GM18508 (cell line): ENCODE measurements around the gene CCDC88A.
"Not testable (repeated sequence)": the region's sequence is repeated elsewhere in the genome, so short reads cannot be mapped to it uniquely, and the experiment has no call there.

Source experiments
- ATAC-seq: cut with Tn5 transposase; IDR thresholded peaks from one replicate; pipeline ENCODE4 v1.9.1; 2021; ENCODE audit warnings: moderate number of reproducible peaks; ENCODE audit not compliant: insufficient read depth, unreplicated experiment

The CCDC88A gene, protein sequence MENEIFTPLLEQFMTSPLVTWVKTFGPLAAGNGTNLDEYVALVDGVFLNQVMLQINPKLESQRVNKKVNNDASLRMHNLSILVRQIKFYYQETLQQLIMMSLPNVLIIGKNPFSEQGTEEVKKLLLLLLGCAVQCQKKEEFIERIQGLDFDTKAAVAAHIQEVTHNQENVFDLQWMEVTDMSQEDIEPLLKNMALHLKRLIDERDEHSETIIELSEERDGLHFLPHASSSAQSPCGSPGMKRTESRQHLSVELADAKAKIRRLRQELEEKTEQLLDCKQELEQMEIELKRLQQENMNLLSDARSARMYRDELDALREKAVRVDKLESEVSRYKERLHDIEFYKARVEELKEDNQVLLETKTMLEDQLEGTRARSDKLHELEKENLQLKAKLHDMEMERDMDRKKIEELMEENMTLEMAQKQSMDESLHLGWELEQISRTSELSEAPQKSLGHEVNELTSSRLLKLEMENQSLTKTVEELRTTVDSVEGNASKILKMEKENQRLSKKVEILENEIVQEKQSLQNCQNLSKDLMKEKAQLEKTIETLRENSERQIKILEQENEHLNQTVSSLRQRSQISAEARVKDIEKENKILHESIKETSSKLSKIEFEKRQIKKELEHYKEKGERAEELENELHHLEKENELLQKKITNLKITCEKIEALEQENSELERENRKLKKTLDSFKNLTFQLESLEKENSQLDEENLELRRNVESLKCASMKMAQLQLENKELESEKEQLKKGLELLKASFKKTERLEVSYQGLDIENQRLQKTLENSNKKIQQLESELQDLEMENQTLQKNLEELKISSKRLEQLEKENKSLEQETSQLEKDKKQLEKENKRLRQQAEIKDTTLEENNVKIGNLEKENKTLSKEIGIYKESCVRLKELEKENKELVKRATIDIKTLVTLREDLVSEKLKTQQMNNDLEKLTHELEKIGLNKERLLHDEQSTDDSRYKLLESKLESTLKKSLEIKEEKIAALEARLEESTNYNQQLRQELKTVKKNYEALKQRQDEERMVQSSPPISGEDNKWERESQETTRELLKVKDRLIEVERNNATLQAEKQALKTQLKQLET (N-terminal part only)

DNA sequence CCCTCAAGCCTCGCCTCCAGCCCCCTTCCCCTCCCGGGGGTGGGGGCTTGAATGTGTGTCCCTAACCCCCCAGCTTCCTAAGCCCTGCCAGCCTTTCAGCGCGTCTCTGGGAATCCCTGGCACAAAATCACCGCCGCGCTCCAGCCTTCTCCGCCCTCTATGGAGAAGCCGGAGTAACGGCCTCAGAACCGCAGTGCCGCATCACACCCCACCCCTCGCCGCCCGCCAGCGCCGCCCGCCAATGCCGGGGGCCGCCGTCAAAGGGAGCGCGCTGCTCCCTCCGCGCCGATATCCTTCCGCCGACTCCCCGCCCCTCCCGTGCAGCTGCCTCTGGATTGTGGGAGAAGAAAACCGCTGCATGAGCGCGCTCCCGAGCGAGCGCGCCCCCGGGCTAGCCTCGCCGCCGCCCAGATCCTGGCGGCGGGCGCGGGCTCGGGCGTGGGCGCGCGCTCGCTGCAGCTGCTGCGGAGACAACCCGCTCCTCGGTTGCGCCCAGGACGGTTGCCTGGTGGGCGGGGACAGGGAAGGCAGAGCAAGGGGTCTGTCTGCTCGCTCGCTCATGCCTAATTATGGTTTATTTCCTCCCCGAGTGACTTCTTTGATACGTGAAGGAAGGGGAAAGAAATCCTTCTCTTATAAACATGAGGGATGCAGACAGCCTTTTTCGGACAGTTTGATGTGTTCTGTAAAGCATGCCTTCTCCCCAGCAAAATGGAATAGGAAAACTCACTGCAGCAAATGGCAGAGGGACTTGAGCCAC is at the start of gene CCDC88A:
CCDC88A (minus strand) TSS at position 178 of the 760 bp plus-strand sequence. CDS start 777 bp downstream, outside the sequence.
- ATAC-seq = peak; percentile 38

DNA sequence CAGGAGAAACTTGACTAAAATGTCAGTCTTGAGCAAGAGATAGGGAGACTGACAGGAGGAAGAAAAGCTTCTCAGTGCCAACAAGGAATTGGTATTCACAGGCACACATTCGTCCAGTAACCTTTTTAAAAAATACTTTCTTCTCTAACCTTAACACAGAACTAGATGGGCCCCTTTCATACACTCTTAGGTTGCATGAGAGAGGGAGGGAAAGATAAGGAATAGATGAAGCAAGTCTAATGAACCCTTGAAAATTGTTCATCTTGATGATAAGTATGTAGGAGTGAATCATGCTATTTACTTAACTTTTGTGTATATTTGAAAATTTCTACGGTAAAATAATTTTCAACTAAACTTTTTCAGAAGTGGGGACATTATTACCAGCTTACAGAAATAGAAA is 42.0 kb upstream of the CCDC88A start:
- no peak for ATAC-seq

DNA sequence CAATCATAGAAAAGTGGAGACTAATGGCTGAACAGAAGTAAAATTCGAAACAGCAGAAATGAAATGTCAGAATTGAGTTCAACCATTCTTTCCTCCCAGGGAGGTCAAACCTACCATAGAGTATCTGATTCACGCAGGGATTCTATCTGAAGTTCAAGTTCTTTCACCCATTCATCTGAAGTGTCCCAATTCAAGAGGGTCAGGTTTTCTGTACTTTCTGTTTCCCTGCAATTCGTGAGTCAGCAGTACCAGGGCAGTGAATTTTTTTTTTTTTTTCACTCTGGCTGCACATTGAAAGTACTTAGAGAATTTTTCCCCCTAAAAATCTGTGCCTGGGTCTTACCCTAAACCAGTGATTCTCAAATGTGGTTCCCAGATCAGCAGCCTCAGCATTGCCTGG is 40.9 kb upstream of the CCDC88A start:
- ATAC-seq = no peak

DNA sequence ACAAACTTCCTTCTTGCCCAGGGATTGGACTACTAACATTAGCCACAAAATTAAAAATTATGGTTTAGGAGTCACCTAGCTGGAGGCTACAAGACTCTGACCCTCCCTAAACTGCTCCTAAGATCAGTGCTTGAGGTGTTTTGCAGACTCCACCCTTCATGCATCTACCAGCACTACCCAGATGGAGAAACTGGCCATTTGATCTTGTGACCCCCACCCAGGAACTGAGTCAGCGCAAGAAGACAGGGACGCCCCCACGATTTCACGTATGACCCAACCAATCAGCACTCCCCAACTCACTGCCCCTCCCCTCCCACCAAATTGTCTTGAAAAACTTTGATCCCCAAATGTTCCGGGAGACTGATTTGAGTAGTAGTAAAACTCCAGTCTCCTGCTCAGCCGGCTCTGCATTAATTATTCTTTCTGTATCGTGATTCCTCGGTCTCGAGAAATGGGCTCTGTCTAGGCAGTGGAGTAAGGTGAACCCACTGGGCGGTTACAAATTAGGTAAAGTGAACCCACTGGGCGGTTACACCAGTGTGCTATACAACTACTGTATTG is 40.1 kb upstream of the CCDC88A start:
- no peak for ATAC-seq

DNA sequence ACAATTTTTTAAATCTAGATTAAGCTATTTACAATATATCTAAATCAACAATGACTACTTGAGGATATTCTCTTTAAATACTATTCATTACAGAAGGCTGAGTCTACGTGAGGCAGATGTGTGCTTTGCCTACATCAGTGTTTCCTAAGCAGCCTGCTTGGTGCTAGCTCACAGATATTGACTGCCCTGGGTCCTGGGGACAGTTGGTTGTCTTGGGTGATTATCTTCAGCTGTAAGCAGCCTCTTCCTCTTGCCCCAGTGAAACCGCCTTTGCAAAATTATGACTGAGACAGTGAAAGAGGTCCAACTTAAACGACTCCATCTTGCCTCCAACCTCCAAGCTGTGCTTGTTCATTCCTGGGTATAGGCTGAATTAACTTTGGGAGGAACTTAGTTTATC is 39.6 kb upstream of the CCDC88A start:
- no peak for ATAC-seq

DNA sequence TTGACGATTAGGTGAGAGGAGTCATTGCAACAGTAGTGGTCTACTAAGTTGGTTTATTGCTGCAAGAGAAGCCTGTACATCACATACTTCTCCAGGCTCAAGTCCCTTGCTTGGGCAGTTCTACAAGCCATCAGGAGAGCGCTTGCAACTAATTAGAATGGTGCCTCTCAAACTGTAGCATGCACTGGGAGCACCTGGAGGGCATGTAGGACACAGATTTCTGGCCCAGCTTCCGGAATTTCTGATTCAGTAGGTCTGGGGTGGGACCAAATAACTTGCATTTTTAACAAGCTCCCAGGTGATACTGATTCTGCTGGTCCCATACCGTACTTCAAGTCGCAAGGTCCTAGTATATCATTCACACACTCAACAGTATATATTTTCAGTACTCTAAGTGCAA is 34.5 kb upstream of the CCDC88A start:
- no peak for ATAC-seq

DNA sequence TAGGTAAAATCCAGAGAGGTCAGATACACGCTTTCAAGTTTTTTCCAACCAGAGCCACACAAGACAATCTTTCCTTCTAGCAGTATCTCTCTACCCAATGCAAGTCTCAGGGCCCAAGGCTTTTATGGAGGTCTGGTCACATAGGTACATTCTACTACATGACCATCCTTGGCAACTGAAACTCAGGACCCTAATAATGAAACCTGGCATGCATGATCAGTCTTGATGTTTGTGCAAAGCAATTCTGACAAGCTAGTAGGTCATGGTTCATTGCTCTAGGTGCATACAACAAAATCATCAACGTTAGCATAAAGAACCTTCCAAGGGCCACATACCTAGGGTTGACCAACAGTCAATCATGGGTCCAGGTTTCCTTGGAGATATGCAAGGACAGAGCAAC is 33.2 kb upstream of the CCDC88A start:
- no peak for ATAC-seq

DNA sequence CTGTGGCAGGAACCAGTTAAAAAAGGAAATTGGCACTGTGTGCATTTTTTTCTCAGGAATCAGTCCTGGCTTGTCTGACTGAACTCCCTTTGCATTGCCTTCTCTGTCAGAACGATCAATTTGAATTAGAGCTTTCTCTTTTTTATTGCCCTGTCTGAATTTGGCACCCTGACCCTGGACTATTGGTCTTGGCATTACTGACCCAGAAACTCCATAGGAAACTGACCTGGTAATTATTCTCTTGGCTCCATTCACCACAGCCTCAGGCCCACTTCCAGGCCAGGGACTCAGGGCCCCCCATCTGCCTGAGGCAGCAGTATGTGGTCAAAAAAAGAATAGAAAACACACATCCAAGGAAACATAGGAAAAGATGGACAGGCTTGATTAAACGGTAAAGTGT is 32.0 kb upstream of the CCDC88A start:
- no peak for ATAC-seq

DNA sequence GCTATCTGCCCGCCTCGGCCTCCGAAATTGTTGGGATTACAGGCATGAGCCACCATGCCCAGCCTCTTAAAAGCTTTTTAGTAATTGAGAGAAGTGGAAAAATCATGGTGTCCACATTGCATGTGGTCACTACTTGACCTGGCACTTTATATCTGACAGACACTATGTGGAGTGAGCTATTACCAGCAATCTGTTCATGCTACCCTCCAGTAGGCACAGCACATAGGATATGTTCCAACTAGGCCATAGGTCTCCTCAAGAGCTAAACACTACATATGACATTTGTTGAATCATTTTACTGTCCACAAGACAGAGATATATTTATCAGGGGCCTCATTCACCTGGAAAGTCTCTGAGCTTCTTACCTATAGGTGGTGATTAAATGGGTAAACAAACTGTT is 30.4 kb upstream of the CCDC88A start:
- ATAC-seq = not testable (repeated sequence)

DNA sequence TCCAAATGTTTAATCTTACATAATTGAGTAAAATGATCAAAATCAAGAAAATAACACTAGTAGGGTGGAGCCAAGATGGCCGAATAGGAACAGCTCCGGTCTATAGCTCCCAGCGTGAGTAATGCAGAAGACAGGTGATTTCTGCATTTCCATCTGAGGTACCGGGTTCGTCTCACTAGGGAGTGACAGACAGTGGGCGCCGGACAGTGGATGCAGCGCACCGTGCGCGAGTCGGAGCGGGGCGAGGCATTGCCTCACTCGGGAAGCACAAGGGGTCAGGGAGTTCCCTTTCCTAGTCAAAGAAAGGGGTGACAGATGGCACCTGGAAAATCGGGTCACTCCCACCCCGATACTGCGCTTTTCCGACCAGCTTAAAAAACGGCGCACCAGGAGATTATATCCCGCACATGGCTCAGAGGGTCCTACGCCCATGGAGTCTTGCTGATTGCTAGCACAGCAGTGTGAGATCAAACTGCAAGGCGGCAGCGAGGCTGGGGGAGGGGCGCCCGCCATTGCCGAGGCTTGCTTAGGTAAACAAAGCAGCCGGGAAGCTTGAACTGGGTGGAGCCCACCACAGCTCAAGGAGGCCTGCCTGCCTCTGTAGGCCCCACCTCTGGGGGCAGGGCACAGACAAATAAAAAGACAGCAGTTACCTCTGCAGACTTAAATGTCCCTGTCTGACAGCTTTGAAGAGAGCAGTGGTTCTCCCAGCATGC is 22.5 kb upstream of the CCDC88A start:
- ATAC-seq = not testable (repeated sequence)

DNA sequence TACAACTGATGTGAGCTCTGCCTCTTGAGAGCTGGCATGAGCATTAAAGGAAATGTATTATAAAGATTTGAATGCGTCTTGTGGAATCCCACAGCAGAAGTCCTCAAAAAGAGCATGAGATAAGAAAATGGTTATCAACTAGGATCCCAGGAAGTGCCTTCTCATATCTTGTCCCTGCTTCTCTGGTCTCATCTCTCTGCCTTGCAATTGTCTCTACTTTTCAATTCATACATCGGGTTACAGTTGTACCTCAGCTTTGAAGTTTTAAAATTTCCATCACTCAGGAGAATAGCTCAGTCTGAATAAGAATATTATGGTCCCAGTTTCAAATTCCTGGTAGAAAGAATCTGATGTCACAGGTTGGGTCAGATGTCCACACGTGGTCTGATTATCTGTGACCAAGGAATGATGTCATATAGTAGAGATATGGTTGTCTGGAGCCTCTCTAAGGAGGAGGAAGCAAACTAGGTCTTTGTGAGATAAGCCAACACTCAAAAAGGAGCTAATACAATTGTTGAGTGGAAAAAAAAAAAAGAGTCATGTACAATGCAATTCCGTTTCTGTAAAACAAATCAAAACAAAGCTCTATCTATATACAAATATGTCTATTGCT is 21.7 kb upstream of the CCDC88A start:
- ATAC-seq = no peak

DNA sequence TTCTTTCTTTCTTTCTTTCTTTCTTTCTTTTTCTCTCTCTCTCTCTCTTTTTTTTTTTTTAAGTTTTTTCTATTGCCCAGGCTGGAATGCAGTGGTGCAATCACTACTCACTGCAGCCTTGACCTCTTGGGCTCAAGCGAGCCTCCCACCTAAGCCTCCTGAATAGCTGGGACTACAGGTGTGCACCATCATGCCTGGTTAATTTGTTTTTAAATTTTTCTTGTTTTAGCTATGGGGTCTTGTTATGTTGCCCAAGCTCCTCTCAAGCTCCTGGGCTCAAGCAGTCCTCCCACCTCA is 19.4 kb upstream of the CCDC88A start:
- no peak for ATAC-seq

DNA sequence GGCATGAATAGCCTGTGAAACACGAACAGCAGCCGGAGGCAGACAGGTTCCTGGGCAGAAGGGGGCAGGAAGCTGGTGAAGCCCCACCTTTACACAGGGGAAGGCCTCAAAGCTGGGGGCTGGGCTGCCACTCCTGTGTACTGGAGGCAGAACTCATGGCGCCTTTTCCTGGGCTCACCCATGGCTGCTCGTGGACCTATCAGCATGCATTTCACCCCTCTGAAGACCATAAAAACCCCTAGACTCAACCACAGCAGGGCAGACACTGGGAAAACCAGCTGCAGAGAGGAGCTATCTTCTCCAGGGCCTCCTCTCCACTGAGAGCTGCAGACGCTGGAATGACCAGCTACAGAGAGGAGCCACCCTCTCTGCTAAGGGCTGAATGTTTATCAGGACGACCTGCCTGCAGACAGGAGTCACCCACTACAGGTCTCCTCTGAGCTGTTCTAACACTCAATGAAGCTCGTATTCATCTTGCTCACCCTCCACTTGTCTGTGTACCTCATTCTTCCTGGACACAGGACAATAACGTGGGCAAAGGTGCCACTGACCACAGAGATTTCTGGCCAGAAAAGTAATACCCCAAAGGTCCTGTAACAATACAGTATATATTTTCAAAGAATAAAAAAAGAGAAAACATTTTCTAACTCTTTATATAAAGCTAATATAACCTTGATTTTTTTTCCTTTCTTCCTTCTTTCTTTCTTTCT is 18.9 kb upstream of the CCDC88A start:
- no peak for ATAC-seq

DNA sequence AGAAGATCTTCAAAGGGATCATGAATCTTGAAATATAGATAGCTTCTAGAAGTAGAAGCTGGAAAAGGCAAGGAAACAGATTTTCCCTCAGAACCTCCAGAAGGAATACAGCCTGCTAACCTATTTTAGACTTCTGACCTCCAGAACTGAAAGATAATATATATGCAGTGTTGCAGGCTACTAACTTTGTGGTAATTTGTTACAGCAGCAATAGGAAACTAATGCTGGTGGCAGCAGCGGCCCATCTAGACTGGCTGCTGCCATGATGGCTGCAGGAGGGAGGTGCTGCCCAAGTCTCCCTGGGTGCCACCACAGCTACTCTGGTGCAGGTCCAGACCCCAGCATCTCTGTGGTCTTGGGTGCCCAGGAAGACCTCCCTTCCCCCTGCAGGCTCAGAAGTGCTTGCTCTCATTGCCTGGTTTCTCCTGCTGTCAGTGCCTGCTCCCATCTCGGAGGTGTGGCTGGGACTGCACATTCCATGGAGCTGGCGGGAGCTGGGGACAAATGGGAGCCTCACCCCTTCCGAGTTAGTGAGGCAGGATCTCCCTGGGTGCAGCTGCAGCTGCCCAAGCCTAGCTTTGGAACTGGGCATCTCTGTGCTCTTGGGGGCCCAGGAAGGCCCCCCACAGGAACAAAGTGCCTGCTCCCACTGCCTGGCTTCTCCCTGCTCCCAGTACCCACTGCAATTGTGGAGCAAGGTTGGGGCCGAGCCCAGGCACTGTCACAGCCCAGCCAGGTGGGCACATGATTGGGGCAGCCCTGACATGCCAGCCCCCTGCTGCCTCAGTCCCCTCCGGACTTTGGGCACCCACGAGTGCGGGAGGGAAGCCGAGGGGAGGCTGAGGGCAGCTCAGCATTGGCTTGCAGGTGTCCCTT is 18.1 kb upstream of the CCDC88A start:
- ATAC-seq = no peak

DNA sequence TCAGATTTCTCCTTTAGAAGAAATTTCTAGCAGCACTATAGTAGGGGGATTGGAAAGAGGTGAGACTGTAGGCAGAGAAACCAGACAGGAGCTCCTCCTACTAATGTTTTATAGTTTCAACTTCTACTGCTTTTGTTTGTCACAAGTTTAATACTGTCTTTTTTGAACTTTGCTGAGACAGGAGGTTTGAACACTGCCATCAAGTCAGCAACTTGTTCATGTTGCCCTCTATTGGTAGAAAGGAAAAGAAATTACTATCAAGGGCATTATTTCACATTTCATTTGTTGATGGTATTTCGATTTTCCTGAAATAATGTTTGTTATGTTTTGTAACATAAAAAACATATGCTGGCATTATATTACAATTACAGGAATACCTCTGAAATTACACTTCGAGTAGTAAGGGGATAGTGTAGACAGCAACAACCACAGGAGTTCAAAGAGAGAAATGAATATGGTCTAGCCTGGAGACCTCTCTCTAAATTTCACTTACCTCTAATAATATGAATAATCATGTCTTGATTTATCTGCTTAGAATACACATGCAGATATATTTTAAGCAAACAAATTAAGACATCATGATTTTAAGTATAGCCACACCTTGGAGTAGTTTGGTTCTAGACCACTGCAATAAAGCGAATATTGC is 12.4 kb upstream of the CCDC88A start:
- ATAC-seq = no peak

DNA sequence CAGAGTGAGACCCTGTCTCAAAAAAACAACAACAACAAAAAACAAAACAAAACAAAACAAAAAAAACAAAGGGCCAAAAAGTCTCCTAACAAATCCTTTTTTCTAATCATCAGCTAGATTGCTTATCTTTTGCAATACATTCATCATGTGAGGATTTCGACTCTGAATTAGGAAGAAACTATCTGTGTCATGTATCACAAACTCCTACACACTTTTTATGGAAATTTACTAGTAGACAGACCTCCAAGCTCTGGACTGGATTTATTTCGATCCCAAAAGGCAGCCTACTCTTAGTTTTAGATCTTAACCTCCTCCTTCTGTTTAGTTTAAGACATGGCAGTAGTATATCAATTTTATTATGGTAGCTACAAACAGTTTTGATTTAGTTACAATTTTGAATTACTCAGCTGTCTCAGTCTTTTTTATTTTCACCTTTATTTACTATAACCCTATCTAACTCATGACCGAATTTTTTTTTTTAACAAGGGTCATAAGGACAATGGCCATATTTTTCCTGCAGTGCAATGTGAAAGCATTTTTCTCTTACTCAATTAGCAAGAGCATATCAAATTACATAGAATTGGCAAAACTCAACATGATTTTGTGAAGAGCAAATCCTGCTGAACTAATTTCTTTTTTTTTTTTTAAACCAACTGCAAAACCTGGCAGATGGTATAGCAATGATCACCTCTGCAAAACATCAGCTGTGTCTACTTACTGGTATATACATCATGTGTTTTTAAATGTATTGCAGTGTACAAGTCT is 10.7 kb upstream of the CCDC88A start:
- ATAC-seq = no peak
